ENCODE data around the gene ZNF678.
"Not testable (repeated sequence)": the region's sequence is repeated elsewhere in the genome, so short reads cannot be mapped to it uniquely, and the experiment has no call there.

Gene ZNF678

DNA sequence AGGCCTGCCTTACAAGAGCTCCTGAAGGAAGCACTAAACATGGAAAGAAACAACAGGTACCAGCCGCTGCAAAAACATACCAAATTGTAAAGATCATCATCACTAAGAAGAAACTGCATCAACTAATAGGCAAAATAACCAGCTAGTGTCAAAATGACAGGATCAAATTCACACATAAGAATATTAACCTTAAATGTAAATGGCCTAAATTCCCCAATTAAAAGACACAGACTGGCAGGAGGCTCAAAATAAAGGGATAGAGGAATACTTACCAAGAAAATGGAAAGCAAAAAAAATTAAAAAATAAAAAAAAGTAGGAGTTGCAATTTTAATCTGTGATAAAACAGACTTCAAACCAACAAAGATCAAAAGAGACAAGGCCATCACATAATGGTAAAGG, 11.5 kb upstream of the ZNF678 start:
- not testable (repeated sequence) for DNase-seq (ENCODE audit: low spot score)

DNA sequence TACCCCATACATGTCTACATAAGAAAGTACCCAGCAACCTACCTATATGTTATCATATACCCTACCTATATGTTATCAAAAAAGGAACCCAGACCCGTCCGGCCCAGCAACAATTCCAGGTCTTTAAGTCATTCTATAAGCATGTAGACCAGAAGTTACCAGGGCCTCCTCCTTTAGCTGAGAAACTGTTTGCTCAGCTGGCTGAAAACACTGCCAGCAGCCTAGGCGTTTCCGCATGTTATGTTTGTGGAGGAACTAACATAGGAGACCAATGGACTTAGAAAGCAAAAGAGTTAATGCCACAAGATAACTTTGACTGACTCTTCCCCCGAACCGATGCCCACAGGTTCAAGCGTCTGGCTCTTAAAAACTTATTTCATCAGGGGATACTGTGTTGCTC, 7.1 kb upstream of the ZNF678 start:
- DNase-seq (ENCODE audit: low spot score): no peak

- no peak for DNase-seq (ENCODE audit: low spot score)
Observed at GRCh38 chr1:227557962-227558725, 5.2 kb upstream of the ZNF678 start.

- DNase-seq (ENCODE audit: low spot score): no peak
Observed at GRCh38 chr1:227558732-227559262, 4.6 kb upstream of the ZNF678 start.

DNA sequence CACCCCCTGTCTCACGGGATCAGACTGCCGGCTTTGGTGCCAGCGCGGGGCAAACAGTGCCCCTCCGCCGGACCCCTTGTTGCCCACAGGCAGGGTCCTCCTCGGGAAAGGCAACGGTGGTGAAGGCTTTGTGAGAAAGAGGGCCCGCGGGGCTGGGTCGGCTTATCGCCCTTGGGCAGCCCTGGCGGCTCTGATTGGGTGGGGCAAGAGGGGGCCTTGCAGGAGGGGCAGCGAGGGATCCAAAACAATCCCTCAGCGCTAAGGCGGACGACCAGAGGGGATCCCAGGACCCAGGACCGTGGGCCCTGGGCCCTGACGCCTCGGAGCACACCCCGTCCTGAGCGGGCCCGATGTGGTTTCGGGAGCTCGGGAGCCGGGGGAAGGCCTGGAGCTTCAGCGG, 3.9 kb upstream of the ZNF678 start:
- DNase-seq (ENCODE audit: low spot score): no peak

GRCh38 chr1:227559926-227560325, 3.4 kb upstream of the ZNF678 start:
- no peak for DNase-seq (ENCODE audit: low spot score)

- no peak for DNase-seq (ENCODE audit: low spot score)
Observed at GRCh38 chr1:227560393-227561173, 2.8 kb upstream of the ZNF678 start.

- DNase-seq (ENCODE audit: low spot score): no peak
Observed at GRCh38 chr1:227561241-227561907, 2.0 kb upstream of the ZNF678 start.

- DNase-seq (ENCODE audit: low spot score): no peak
Observed at GRCh38 chr1:227562037-227562436, 1.3 kb upstream of the ZNF678 start.

DNA sequence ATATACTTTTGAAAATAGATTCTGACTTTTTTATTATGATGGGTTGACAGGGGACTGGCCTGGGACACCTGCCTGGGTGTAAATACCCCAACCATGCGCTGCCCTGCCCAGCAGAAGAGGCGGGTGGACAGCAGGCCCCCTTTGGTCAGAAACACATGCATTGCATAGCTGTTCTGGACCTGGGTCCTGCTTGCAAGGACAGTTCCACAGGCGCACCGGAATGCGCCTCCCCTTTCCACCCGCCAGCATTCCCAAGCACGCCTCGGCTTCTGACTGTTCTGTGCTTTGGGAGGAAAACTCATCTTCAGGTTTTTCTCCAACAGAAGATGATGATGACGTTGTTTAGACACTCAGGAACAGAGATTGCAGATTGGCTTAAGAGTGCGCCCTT, 428 bp upstream of the ZNF678 start:
- DNase-seq (ENCODE audit: low spot score): no peak

GRCh38 chr1:227567256-227567655, 3.9 kb downstream of the ZNF678 start:
- DNase-seq (ENCODE audit: low spot score): no peak

DNA sequence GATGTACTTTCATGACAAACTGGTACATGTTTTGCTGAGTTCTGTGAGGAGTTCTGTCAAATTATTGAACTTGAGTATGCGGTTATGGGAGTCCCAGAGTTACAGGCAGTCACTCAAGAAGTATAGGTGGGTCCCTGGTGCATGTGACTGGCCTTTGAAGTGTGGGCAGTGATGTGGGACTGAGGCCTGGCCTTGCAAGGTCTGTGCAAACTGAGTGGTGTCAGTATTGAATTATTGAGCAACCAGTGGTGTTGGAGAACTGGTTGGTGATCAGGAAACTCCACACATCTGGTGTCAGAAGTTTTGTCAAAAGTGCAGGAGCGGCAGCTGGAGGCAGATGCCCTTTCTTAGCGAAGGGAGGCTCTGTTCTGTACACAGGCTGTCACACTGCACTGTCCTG, 5.2 kb downstream of the ZNF678 start:
- no peak for DNase-seq (ENCODE audit: low spot score)

DNA sequence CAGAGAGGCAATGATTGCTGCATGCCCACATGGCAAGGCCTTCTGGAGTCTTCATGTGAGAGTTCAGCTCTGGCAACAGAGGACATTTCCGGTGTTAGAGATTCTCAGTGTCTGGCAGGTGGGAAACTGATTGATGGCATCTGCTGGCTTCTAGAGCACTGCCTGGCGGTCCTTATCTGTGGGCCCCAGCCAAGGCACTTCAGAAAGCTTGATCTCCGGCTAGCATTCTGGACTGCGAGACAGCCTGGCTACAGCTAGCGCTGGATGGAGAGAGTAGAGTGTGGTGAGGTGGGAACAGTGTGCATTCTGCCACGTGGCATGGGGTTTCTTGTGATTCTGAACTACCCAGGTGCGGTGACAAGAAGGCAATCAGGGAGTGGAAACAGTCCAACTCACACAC, 9.4 kb downstream of the ZNF678 start:
- DNase-seq (ENCODE audit: low spot score): no peak

GRCh38 chr1:227574926-227575325, 11.6 kb downstream of the ZNF678 start:
- DNase-seq (ENCODE audit: low spot score): no peak

DNA sequence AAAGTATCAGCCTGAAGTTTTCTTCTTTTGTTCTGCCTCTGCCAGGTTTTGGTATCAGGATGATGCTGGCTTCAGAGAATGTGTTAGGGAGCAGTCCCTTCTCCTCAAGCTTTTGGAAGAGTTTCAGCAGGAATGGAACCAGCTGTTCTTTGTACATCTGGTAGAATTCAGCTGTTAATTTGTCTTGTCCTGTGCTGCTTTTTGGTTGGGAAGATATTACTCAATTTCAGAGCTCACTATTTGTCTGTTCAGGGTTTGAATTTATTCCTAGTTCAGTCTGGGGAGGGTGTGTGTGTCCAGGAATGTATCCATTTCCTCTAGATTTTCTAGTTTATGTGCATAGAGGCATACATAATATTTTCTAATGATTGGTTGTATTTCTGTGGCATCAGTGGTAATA, 12.8 kb downstream of the ZNF678 start:
- no peak for DNase-seq (ENCODE audit: low spot score)

DNA sequence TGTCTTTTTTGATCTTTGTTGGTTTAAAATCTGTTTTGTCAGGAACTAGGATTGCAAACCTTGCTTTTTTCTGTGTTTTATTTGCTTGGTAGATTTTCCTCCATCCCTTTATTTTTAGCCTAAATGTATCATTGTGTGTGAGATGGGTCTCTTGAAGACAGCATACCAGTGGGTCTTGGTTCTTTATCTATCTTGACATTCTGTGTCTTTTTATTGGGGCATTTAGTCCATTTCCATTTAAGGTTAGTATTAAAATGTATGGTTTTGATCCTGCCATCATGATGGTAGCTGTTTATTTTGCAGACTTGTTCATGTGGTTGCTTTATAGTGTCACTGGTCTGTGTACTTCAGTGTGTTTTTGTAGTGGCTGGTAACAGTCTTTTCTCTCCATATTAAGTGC, 14.1 kb downstream of the ZNF678 start:
- DNase-seq (ENCODE audit: low spot score): no peak

GRCh38 chr1:227583354-227583753, 20.0 kb downstream of the ZNF678 start:
- DNase-seq (ENCODE audit: low spot score): no peak

GRCh38 chr1:227586733-227587132, 23.4 kb downstream of the ZNF678 start:
- DNase-seq (ENCODE audit: low spot score): no peak

DNA sequence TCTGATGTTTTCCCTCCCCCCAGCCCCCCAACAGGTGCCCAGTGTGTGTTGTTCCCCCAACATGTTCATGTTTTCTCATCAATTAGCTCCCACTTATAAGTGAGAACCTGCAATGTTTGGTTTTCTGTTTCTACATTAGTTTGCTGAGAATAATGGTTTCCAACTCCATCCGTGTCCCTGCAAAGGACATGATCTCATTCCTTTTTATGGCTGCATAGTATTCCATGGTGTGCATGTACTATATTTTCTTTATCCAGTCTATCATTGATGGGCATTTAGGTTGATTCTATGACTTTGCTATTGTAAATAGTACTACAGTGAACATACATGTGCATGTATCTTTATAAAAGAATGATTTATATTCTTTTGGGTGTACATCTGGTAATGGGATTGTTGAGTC, 24.6 kb downstream of the ZNF678 start:
- DNase-seq (ENCODE audit: low spot score): no peak

- DNase-seq (ENCODE audit: low spot score): not testable (repeated sequence)
Observed at GRCh38 chr1:227588769-227589168, 25.4 kb downstream of the ZNF678 start.

DNA sequence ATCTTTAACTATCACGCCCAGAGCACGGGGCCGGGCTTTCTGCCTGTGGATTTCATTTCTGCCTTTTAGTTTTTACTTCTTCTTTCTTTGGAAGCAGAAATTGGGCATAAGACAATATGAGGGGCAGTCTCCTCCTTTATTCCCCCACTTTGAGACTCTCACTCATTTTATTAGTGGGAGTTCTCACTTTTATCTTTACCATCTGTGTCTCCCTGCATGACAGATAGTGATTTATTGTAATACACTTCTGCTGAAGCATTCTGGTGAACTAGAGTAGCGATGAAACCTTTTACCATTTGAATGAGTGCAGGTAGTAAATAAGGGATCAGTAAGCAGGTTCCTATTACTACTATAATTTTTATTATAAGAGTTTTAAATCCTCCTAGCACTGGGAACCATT, 26.4 kb downstream of the ZNF678 start:
- not testable (repeated sequence) for DNase-seq (ENCODE audit: low spot score)

GRCh38 chr1:227596222-227596621, 32.9 kb downstream of the ZNF678 start:
- not testable (repeated sequence) for DNase-seq (ENCODE audit: low spot score)

- DNase-seq (ENCODE audit: low spot score): no peak
Observed at GRCh38 chr1:227603327-227603726, 40.0 kb downstream of the ZNF678 start.

All from pons (tissue), 1 donor.